Testis (tissue), 3 donors: Measurements from ENCODE around the gene AGGF1. TPM values are rescaled to one million over a fixed set of nuclear protein-coding genes. Genes with fewer than 3 reads are reported as not detected.

ENCODE experiments used
- DNase-seq: peaks from one replicate; pipeline ENCODE4 v3.0.0-alpha.2; 2019
- H3K27ac ChIP-seq, 2 donors: fragments of 200-600 bp; sonication (generic); one replicate each; pipeline ENCODE4 v1.5.1; 2019
- H3K27me3 ChIP-seq: fragments of 200-600 bp; sonication (generic); one replicate; pipeline ENCODE4 v1.5.1; 2019
- H3K36me3 ChIP-seq: fragments of 200-600 bp; sonication (generic); one replicate; pipeline ENCODE4 v1.5.1; 2017; ENCODE audit warnings: low read depth; ENCODE audit errors: missing control alignments
- H3K4me1 ChIP-seq: fragments of 200-600 bp; sonication (generic); one replicate; pipeline ENCODE4 v1.5.1; 2019
- H3K4me3 ChIP-seq, 2 donors: fragments of 200-600 bp; sonication (generic); one replicate each; pipeline ENCODE4 v1.5.1; 2017 to 2019
- H3K9me3 ChIP-seq: fragments of 200-600 bp; sonication (generic); one replicate; pipeline ENCODE4 v1.5.1; 2017
- CTCF ChIP-seq, 3 experiments: fragments of 450-650 bp in 2 of 3; fragments of 200-600 bp in 1 of 3; sonication (generic) in 1 of 3; IDR thresholded peaks; one replicate each; pipeline ENCODE4 v1.5.1; 2016 to 2019; ENCODE audit warnings: antibody characterized with exemption in 3 of 3, mild to moderate bottlenecking in 2 of 3, moderate library complexity in 1 of 3
- POLR2A ChIP-seq: fragments of 450-650 bp; IDR thresholded peaks from one replicate; pipeline ENCODE4 v1.6.1; 2017; ENCODE audit warnings: antibody characterized with exemption, mild to moderate bottlenecking, moderate library complexity
- WGBS, 2 donors: methylation state at CpG; one replicate each; pipeline ENCODE4 v1.1.5; 2018; 5-methylcytosine and 5-hydroxymethylcytosine counted together
- intact Hi-C: fragments of 100-400 bp; cut with DNase I; formaldehyde crosslinking; loops from one replicate; pipeline ENCODE4 v1.15.1; 2023; ENCODE audit warnings: low total_unique reads
- polyA plus RNA-seq: library from polyadenylated mRNA; stranded (reverse); fragments of 350-450 nt; fragmentation: Illumina TruSeq; extraction: RNeasy Lipid Tissue Mini Kit (QIAGEN cat#74804); gene quantifications from one replicate; pipeline ENCODE4 v1.2.3, GENCODE V29; 2014; ENCODE audit warnings: low read depth, low replicate concordance; ENCODE audit not compliant: insufficient read depth
- total RNA-seq, 2 donors: library from RNA; depleted of rRNA; stranded (reverse); fragments of >200 nt; gene quantifications; one replicate each; pipeline ENCODE4 v1.2.3, GENCODE V29; 2016

The AGGF1 gene
- total and polyA plus RNA-seq, 3 donors from 2014 or later, result 22.8 to 58.0 (median 50.4) TPM

GRCh38 chr5:77003246-77003645, 27.0 kb upstream of the AGGF1 start:
- no peak overlapping the region for H3K4me3 ChIP-seq
- intact Hi-C loops, result no loop called here
- no peaks in the 10 kb centered on the region for H3K9me3 ChIP-seq
- DNase-seq, result no peak
- no peak overlapping the region for H3K27ac ChIP-seq
- TF ChIP-seq POLR2A, result no peak
- TF ChIP-seq CTCF (IDR thresholded peaks at IDR 0.05), result no peak
- H3K27me3 ChIP-seq, result no peaks in the 10 kb centered on the region
- WGBS, 2 donors, result 19 to 32% methylated on average over 1 of the region's 1 CpG
- no peaks in the 10 kb centered on the region for H3K4me1 ChIP-seq
- no peaks in the 10 kb centered on the region for H3K36me3 ChIP-seq

GRCh38 chr5:77006124-77006523, 24.1 kb upstream of the AGGF1 start:
- no peak for TF ChIP-seq CTCF (IDR thresholded peaks at IDR 0.05)
- no peak for TF ChIP-seq POLR2A
- H3K27me3 ChIP-seq, result no peaks in the 10 kb centered on the region
- no peaks in the 10 kb centered on the region for H3K9me3 ChIP-seq
- intact Hi-C loops, result no loop called here
- DNase-seq, result no peak
- 80% methylated on average over 2 of the region's 2 CpGs for WGBS, 2 donors
- H3K4me3 ChIP-seq, result no peak overlapping the region
- H3K36me3 ChIP-seq, result no peaks in the 10 kb centered on the region
- no peak overlapping the region for H3K27ac ChIP-seq
- no peaks in the 10 kb centered on the region for H3K4me1 ChIP-seq

- no peaks in the 10 kb centered on the region for H3K4me1 ChIP-seq
- TF ChIP-seq POLR2A (no peak), CTCF (IDR thresholded peaks at IDR 0.05) (no peak)
- H3K27me3 ChIP-seq, result no peaks in the 10 kb centered on the region
- DNase-seq, result no peak
- H3K9me3 ChIP-seq, result no peaks in the 10 kb centered on the region
- 59% methylated on average over 3 of the region's 3 CpGs for WGBS, 2 donors
- H3K36me3 ChIP-seq, result no peaks in the 10 kb centered on the region
- H3K4me3 ChIP-seq, result no peak overlapping the region
- intact Hi-C loops, result no loop called here
- no peak overlapping the region for H3K27ac ChIP-seq
Measured at GRCh38 chr5:77008413-77008812, 21.8 kb upstream of the AGGF1 start.

GRCh38 chr5:77010243-77010642, 20.0 kb upstream of the AGGF1 start:
- Histone ChIP-seq H3K27me3 (no peaks in the 10 kb centered on the region), H3K27ac (no peak overlapping the region), H3K36me3 (no peaks in the 10 kb centered on the region), H3K4me3 (no peak overlapping the region), H3K9me3 (no peaks in the 10 kb centered on the region), H3K4me1 (no peaks in the 10 kb centered on the region)
- 92 to 96% methylated on average over 5 of the region's 5 CpGs for WGBS, 2 donors
- TF ChIP-seq CTCF (IDR thresholded peaks at IDR 0.05), result no peak
- no peak for TF ChIP-seq POLR2A
- no peak for DNase-seq
- intact Hi-C loops, result no loop called here

GRCh38 chr5:77011498-77011897, 18.7 kb upstream of the AGGF1 start:
- Histone ChIP-seq H3K4me3 (no peak overlapping the region), H3K36me3 (no peaks in the 10 kb centered on the region), H3K9me3 (no peaks in the 10 kb centered on the region), H3K27ac (no peak overlapping the region), H3K27me3 (no peaks in the 10 kb centered on the region), H3K4me1 (no peaks in the 10 kb centered on the region)
- intact Hi-C loops, result no loop called here
- TF ChIP-seq CTCF (IDR thresholded peaks at IDR 0.05), result no peak
- TF ChIP-seq POLR2A, result no peak
- no peak for DNase-seq
- WGBS, 2 donors, result 80 to 82% methylated on average over 5 of the region's 5 CpGs
